Hair follicle dermal papilla cell (primary cell): Measurements from ENCODE around the gene OTUD1. TPM values are rescaled to one million over a fixed set of nuclear protein-coding genes. Genes with fewer than 3 reads are reported as not detected.

Source experiments
- small RNA-seq: library from RNA; depleted of rRNA; stranded (forward); fragments of <200 nt; gene quantifications from one replicate; pipeline ENCODE3, GENCODE V24; 2012
- total RNA-seq: library from RNA; depleted of rRNA; stranded (reverse); fragments of >200 nt; gene quantifications from 2 replicates; pipeline ENCODE4 v1.2.3, GENCODE V29; 2012

The OTUD1 gene
- total RNA-seq, result 6.1 and 8.0 TPM in 2 replicates

GRCh38 chr10:23438547-23439451 is at the start of gene OTUD1:
Gene OTUD1, plus strand, starts transcription at chr10:23439075. Its CDS starts 383 bp downstream, at chr10:23439458.

Small RNAs within 50 kb of the gene (small RNA-seq; reads per million reads assigned to genes)
- not detected for gene MIR1254-2

Other genes with a start within 250 kb of the OTUD1 start
- gene PTF1A, start 246.8 kb upstream of the OTUD1 start, total RNA-seq, result not detected in 2 replicates
- 0.12 and 0.16 TPM in 2 replicates for gene C10orf67, start 94.3 kb upstream of the OTUD1 start, total RNA-seq